ENCODE data around the gene TMEM19.

TMEM19 gene

DNA sequence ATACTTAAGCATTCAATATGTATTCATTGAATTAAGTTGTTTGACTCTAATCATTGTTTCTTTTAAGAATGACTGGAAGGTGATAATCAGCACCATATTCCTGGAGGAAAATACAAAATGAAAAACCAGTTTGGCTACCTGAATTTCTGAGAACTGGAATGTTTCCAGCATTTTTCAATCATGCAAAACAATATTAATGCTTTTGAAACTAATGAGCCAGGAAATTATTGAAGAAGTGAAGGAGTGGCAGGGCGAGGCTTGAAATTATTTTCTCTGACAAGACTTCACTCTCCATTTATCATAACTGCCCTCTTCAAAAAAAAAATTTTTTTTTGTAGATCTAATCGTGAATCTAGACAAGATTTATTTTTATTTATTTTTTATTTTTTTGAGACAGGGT lies 19.0 kb downstream of the TMEM19 start:
- H3K36me3 ChIP-seq (ENCODE audit: low read length) = no peaks in the 10 kb centered on the region
- no peaks in the 10 kb centered on the region for H3K9me2 ChIP-seq (replicated peaks; ENCODE audit: insufficient read depth, low read length)
- H3K4me2 ChIP-seq (ENCODE audit: low read depth, low read length, poor library complexity, severe bottlenecking) = no peak overlapping the region
- no peak overlapping the region for H3K9ac ChIP-seq (ENCODE audit: low read length)
- H3K4me3 ChIP-seq (ENCODE audit: insufficient read depth, low read length, poor library complexity, severe bottlenecking) = no peak overlapping the region
- no peak overlapping the region for H2AFZ ChIP-seq (ENCODE audit: low read depth, low read length, severe bottlenecking)
- no peaks in the 10 kb centered on the region for H3F3A ChIP-seq (ENCODE audit: insufficient read depth)
- TF ChIP-seq EZH2phosphoT487 (conservative IDR thresholded peaks at IDR 0.05; ENCODE audit: low read length) = no peak
- TF ChIP-seq, protein P1, sequence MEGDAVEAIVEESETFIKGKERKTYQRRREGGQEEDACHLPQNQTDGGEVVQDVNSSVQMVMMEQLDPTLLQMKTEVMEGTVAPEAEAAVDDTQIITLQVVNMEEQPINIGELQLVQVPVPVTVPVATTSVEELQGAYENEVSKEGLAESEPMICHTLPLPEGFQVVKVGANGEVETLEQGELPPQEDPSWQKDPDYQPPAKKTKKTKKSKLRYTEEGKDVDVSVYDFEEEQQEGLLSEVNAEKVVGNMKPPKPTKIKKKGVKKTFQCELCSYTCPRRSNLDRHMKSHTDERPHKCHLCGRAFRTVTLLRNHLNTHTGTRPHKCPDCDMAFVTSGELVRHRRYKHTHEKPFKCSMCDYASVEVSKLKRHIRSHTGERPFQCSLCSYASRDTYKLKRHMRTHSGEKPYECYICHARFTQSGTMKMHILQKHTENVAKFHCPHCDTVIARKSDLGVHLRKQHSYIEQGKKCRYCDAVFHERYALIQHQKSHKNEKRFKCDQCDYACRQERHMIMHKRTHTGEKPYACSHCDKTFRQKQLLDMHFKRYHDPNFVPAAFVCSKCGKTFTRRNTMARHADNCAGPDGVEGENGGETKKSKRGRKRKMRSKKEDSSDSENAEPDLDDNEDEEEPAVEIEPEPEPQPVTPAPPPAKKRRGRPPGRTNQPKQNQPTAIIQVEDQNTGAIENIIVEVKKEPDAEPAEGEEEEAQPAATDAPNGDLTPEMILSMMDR (IDR thresholded peaks at IDR 0.05; ENCODE audit: insufficient read depth, low read length, poor library complexity, severe bottlenecking) = no peak
- H3K9me3 ChIP-seq (ENCODE audit: insufficient read depth, low read length) = no peaks in the 10 kb centered on the region
- no peak overlapping the region for H3K27ac ChIP-seq (ENCODE audit: low read depth, low read length)
- H4K20me1 ChIP-seq (ENCODE audit: low read depth, low read length) = no peaks in the 10 kb centered on the region
- no peaks in the 10 kb centered on the region for H3K27me3 ChIP-seq (ENCODE audit: low read length)
- H3K79me2 ChIP-seq (ENCODE audit: insufficient read depth, low read length) = no peaks in the 10 kb centered on the region

DNA sequence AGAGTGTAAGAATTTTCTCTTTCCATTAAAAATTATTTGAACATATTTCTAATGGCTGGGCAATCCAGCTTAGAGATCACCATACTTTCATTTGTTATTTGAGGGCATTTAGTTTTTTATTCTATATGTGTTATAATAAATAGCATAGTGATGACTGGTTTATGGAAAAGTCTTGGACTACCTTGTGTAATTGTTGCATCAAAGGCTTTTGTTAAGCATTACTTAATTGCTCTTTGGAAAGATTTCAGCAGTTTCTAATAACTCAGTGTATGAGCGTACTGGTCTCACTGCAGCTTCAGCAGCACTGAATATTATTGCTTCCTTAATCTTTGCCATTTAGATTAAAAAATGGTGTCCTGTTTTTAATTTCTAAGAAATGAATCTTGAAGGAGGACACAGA lies 22.8 kb downstream of the TMEM19 start:
- TF ChIP-seq EZH2phosphoT487 (conservative IDR thresholded peaks at IDR 0.05; ENCODE audit: low read length) = no peak
- TF ChIP-seq, protein P1 (IDR thresholded peaks at IDR 0.05; ENCODE audit: insufficient read depth, low read length, poor library complexity, severe bottlenecking) = no peak
- no peak overlapping the region for H3K27ac ChIP-seq (ENCODE audit: low read depth, low read length)
- H3K4me3 ChIP-seq (ENCODE audit: insufficient read depth, low read length, poor library complexity, severe bottlenecking) = no peak overlapping the region
- H3K27me3 ChIP-seq (ENCODE audit: low read length) = no peaks in the 10 kb centered on the region
- H3K4me2 ChIP-seq (ENCODE audit: low read depth, low read length, poor library complexity, severe bottlenecking) = no peak overlapping the region
- no peaks in the 10 kb centered on the region for H3F3A ChIP-seq (ENCODE audit: insufficient read depth)
- H4K20me1 ChIP-seq (ENCODE audit: low read depth, low read length) = no peaks in the 10 kb centered on the region
- H3K9me3 ChIP-seq (ENCODE audit: insufficient read depth, low read length) = peaks cover 12% of the 10 kb centered on the region; the same call in 1 of the 2 replicates
- no peaks in the 10 kb centered on the region for H3K36me3 ChIP-seq (ENCODE audit: low read length)
- no peaks in the 10 kb centered on the region for H3K9me2 ChIP-seq (replicated peaks; ENCODE audit: insufficient read depth, low read length)
- no peak overlapping the region for H3K9ac ChIP-seq (ENCODE audit: low read length)
- H3K79me2 ChIP-seq (ENCODE audit: insufficient read depth, low read length) = no peaks in the 10 kb centered on the region
- no peak overlapping the region for H2AFZ ChIP-seq (ENCODE audit: low read depth, low read length, severe bottlenecking)

DNA sequence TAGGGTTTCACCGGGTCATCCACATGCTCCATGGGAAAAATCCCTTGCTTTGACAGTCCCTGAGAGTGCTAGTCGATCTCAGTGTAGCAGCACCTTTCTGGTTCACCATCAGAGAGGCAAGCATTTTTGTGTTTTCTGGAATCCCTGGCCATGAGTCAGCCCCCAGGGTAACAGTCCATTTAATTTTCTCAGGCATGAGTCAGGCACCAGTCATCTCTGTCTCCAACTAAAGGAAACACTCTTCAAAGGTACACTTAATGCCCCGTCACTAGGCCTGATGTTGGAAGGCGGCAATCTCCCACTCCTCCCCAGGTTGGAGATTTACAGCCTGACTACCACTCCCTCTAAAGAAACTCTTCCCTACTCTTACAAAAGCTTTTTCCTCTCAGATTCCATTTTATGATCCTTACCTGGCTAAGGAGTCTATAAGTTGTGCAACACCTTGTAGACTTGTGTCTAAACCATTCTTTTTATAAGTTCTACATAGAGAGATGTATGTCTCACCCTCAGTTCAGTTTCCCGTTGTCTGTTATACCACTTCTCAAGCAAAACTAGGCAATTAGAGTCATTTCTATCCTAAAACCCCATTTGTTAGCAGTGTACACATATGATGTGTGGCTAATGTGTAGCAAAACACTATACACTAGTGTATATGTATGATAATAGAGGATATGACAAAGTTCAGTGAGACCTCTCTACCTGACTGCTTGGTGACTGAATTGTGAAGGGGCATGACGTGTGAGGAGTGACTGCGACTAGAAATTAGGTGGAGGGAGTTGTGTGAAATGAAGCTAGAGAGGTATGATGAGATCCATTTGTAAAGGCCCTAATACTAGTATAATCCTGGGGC lies 24.6 kb downstream of the TMEM19 start:
- Histone ChIP-seq H3K36me3 (ENCODE audit: low read length) (no peaks in the 10 kb centered on the region), H3K27me3 (ENCODE audit: low read length) (no peaks in the 10 kb centered on the region), H3K9me2 (replicated peaks; ENCODE audit: insufficient read depth, low read length) (no peaks in the 10 kb centered on the region), H3F3A (ENCODE audit: insufficient read depth) (no peaks in the 10 kb centered on the region), H3K27ac (ENCODE audit: low read depth, low read length) (no peak overlapping the region), H4K20me1 (ENCODE audit: low read depth, low read length) (no peaks in the 10 kb centered on the region), H3K79me2 (ENCODE audit: insufficient read depth, low read length) (no peaks in the 10 kb centered on the region), H3K4me2 (ENCODE audit: low read depth, low read length, poor library complexity, severe bottlenecking) (no peak overlapping the region), H3K4me3 (ENCODE audit: insufficient read depth, low read length, poor library complexity, severe bottlenecking) (no peak overlapping the region), H3K9ac (ENCODE audit: low read length) (no peak overlapping the region), H2AFZ (ENCODE audit: low read depth, low read length, severe bottlenecking) (no peak overlapping the region), H3K9me3 (ENCODE audit: insufficient read depth, low read length) (peaks cover 12% of the 10 kb centered on the region; the same call in 1 of the 2 replicates)
- TF ChIP-seq, protein P1 (IDR thresholded peaks at IDR 0.05; ENCODE audit: insufficient read depth, low read length, poor library complexity, severe bottlenecking) = no peak

All from SU-DHL-6 (cell line).